GM21447 (cell line): Measurements from ENCODE around the gene DAPK1.

Experiments
- ATAC-seq: cut with Tn5 transposase; IDR thresholded peaks from one replicate; pipeline ENCODE4 v1.9.1; 2021; ENCODE audit not compliant: unreplicated experiment

The DAPK1 gene

DNA sequence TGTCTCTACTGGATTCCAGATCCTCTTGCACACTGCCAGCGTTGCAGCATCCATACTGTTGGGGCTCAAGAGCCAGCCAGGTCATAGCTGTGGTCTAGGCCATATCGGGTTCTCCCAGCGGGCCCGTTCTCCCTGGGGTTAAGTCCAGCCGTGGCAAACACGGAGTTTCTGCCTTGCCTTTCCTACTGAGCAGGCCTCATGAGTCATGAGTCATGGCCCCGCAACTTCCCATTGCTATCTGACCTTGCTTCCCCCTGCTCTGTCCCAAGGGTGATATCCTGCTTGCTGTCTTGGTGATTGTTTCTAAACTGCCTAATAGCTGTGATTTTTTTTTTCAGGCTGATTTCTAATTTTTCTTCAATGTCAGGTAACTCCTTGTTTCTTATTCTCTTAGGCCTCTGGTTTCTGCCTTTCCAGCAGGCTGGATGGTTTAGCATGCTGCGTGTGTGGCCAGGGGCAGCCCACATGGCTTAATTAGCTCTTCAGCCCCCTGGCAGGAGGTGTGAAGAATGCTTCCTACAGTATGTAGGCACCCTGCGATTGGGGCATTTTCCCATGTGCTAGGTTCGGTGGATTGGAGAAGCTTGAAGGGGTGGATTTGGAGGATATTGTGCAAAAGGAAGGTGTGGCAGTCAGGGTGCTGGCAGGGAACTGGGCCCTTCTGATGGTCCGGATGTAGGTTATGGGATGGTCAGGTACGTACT is 18.7 kb downstream of the DAPK1 start:
- no peak for ATAC-seq

DNA sequence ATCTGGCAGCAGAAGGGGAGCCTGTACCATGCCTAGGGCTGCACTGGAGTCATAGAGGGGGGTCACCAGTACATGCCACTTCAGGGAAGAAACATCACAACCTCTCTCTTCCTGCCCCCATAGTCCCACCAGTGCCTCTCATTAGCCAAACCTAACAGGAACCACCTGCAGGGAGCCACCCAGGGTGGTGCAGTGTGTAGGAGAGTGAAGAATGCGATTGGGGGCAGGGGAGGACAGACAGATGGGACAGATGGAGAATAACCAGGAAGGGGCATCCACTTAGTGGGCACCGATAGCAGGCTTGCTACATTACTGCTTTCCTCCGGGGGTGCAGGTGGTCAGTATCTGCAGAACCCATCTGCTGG is 19.2 kb downstream of the DAPK1 start:
- no peak for ATAC-seq

DNA sequence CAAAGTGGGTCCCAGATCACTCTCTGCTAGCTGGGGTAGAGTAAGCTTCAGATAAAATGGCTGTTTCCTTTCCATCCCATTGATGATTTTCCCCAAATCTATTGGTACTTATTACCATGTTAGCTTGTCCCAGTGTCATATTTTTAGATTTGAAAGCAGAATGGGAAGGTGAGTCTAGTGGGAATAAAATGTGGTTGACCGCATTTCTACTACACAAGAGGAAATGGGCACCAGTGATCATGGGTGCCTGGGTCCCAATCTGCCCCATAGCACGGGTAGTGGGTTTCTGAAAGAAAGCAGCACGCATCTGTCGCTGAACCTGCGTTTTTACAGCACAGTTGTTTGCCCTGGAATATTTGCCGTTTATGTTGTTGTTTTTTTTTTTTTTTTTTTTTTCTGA is 20.1 kb downstream of the DAPK1 start:
- no peak for ATAC-seq

DNA sequence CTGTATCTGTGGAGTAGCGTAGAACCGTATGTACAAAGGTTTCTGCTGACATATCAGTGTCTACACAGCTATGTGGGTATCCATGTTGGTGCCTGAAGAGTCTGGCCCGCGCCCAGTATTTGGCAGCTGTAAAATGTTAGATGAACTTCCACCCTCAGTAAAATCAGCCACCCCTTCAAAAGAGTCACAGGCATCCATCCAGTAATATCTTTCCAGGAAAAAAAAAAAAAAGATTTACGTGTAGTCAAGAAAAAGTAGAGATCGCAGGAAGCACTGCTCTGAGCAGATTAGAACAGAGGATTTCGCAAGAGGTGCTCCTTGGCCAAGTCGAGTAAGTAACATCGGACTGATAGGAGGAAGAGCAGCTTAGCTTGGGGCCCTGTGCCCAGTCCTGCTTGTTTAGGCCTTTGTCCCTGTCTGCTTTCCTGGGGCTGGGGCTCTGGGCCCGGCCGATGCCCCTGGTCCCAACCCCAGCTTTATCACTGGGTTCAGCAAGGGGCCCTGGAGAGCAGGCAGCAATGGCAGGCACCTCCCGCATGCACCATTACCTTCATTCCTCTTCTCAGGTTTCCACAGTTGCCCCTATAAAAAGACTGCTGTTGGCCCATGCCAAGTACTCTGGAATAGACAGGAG is 21.2 kb downstream of the DAPK1 start:
- ATAC-seq, result no peak

GRCh38 chr9:87519461-87519860 is 21.8 kb downstream of the DAPK1 start:
- ATAC-seq, result no peak

- ATAC-seq, result no peak
These were observed 22.6 kb downstream of the DAPK1 start for GRCh38 chr9:87520172-87520683.

DNA sequence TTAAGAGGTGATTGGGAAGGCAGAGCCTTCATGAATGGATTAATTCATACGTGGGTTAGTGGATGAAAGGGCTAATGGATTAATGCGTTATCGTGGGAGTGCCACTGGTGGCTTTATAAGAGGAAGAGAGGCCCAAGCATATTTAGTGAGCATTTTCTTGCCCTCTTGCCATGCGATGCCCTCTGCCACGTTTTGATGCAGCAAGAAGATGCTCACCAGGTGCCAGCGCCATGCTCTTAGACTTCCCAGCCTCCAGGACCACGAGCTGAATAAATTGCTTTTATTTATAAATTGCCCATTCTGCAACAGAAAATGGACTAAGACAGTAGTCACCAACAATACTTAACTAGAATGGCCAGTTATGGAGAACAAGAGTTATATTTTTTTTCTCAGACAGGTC is 24.2 kb downstream of the DAPK1 start:
- ATAC-seq, result no peak

DNA sequence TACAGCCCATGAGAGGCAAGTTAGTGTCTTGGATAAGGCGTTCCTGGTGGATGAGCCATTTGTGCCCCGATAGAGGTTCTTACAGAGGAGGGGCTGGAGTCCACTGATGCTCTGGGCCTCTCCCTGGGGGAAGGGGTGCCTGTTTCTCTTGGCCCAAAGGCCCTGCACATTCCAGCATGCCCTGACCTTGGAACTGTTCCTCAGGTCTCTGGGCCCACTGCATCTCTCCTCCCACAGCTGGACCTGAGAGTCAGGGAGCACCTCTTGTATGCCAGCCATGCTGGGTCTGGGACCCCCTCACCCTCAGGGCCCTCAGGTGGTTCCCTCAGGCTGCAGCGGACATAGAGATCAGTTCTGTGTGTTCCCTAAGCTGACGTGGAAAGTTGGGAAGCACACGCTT is 26.4 kb downstream of the DAPK1 start:
- ATAC-seq, result no peak

DNA sequence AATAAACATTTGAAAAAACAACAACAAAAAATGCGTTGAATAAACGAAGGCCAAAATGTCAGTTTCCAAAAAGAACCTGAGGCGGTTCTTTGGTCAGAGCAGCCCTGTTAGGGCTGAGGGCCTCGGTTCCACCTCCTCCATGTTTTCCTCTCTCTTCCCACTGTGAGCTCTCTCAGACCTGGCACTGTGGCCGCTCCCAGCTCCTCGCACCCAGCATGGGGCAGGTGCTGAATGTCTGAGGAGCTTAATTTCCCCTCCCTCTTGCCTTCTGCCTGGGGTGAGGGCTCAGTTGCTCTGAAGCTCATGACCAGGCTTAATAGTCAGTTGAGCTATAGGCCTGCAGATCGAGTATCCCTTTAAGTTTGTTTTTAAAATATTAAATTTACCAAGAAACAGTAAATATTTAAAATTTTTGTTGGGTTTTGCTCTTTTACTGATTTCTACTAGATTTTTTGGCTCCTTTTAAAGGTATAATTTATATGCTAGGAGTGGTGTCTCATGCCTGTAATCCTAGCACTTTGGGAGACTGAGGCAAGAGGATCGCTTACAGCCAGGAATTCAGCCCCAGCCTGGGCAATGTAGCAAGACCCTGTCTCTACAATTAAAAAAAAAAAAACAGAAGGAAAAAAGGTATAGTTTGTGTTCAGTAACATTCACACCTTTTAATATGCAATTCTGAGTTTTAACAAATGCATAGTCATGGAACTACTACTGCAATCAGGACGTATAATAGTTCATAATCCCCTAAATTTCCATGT is 28.1 kb downstream of the DAPK1 start:
- no peak for ATAC-seq

- no peak for ATAC-seq
These were observed 29.7 kb downstream of the DAPK1 start for GRCh38 chr9:87527211-87527916.

GRCh38 chr9:87528969-87529368 is 31.3 kb downstream of the DAPK1 start:
- no peak for ATAC-seq

GRCh38 chr9:87529671-87530070 is 32.0 kb downstream of the DAPK1 start:
- no peak for ATAC-seq

DNA sequence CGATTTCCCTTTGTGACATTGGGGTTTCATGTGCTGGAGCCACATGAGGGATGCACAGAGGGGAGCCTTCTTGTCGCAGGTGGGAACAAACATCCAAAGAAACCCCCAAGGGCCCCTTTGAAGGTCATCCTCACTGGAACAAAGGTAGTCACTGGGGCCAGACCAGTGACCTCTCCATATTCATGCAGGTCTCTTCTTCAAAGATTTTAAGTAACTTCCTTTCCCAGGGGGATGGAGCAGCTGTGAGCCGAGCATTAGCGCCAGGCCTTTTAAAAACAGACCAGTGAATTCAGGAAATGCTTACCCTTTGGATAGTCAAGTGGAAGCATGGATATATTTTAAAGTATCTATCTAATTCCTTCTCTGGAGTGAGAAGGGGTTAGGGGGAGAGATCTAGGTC is 33.0 kb downstream of the DAPK1 start:
- ATAC-seq, result no peak

GRCh38 chr9:87531370-87532295 is 34.0 kb downstream of the DAPK1 start:
- ATAC-seq, result no peak

GRCh38 chr9:87533271-87533670 is 35.6 kb downstream of the DAPK1 start:
- ATAC-seq, result no peak

DNA sequence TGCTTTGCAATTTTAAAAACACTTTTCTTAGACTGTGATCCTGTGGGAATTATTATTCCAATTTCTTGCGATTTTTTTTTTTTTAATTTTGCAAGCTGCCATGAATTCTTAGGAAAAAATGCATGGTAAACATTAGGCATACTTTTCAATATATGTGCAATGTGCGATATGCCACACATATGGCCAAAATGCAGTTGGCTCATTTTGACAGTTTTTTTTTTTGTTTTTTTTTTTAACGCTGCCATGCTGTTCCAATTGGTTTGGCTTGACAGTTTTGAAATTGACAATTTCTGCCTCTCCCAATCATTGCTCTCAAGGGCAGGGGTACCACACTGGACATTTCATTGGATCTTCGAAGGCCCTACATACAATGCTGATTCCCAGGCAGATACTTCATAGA is 36.4 kb downstream of the DAPK1 start:
- no peak for ATAC-seq

GRCh38 chr9:87534957-87535356 is 37.3 kb downstream of the DAPK1 start:
- ATAC-seq, result no peak

GRCh38 chr9:87535817-87536539 is 38.3 kb downstream of the DAPK1 start:
- peak; percentile 78 for ATAC-seq

DNA sequence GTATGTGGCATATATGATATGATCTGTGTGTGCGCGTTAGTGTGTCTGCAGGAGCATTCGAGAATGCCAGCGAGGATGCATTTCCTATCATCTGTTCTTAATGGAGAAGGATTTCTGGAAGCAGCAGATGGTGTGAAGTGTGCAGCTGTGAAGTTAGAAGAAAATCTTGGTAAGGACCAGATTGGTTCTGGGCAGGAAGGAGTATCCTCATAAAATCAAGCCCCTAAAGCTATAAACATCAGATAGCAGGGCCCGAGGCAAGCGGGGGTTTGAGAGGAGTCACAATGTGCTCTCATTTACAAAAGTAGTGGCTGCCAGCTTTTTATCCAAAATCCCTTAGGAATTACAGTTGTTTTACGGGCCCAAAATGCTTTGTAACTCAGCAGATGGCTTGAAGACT is 40.0 kb downstream of the DAPK1 start:
- no peak for ATAC-seq
